ENCODE data around the gene GGTLC3.
"Not testable (repeated sequence)": the region's sequence is repeated elsewhere in the genome, so short reads cannot be mapped to it uniquely, and the experiment has no call there.

Gene GGTLC3

GRCh38 chr22:18512378-18512777 is 5.6 kb downstream of the GGTLC3 start:
- DNase-seq (ENCODE audit: low spot score); H3K18ac ChIP-seq (ENCODE audit: low read length); H3K9me3 ChIP-seq (replicated peaks in 1 of 2; ENCODE audit: control insufficient read depth in 2 of 2, insufficient read depth in 1 of 2, low read depth in 1 of 2, low read length in 2 of 2); H4K91ac ChIP-seq (ENCODE audit: low read depth, low read length, poor library complexity); H3K27me3 ChIP-seq (ENCODE audit: control insufficient read depth in 3 of 3, insufficient read depth in 3 of 3, low read depth in 1 of 3, low read length in 3 of 3); H3K27ac ChIP-seq (replicated peaks; ENCODE audit: low read length); H3K36me3 ChIP-seq (replicated peaks in 1 of 2; ENCODE audit: control insufficient read depth in 2 of 2, insufficient read depth in 2 of 2, low read length in 2 of 2); H2BK12ac ChIP-seq (ENCODE audit: low read length); H2BK5ac ChIP-seq (ENCODE audit: low read length); H3K4me3 ChIP-seq (ENCODE audit: low read length in 2 of 2); H2BK120ac ChIP-seq (ENCODE audit: low read depth, low read length); H2BK15ac ChIP-seq (ENCODE audit: low read length); H3K14ac ChIP-seq (ENCODE audit: low read length); H2AFZ ChIP-seq (ENCODE audit: low read length); H3K23ac ChIP-seq (ENCODE audit: low read depth, low read length, poor library complexity); H3K4me1 ChIP-seq (ENCODE audit: control insufficient read depth in 2 of 2, insufficient read depth in 1 of 2, low read depth in 1 of 2, low read length in 2 of 2); H3K4me2 ChIP-seq (ENCODE audit: insufficient read depth, low read length, poor library complexity, severe bottlenecking); H3K9ac ChIP-seq (ENCODE audit: low read depth, low read length, poor library complexity); H4K8ac ChIP-seq (ENCODE audit: low read depth, low read length); H3K79me1 ChIP-seq (ENCODE audit: low read depth, low read length); H3K4ac ChIP-seq (ENCODE audit: low read length); H2AK5ac ChIP-seq (ENCODE audit: low read depth, low read length): not testable (repeated sequence)
- whole genome bisulfite sequencing, 2 donors (ENCODE audit: extremely low coverage in 2 of 2, insufficient read length in 2 of 2, insufficient replicate concordance in 1 of 2) = no CpG with 5 or more reads among the region's 10 CpGs

DNA sequence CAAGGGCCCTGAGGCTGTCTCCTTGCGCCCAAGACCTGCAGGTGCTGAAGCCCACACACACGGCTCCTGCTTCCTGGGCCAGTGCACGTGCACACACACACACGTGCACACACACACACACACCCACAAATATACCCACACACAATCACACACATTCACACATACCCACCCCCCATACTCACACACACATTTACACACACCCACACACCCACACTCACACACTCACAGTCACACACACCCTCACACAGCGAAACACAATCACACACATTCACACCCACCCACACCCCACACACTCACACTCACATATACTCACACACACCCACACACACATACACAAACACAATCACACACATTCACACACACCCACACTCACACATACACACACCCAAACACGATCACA is 6.6 kb downstream of the GGTLC3 start:
- not testable (repeated sequence) for H2BK120ac ChIP-seq (ENCODE audit: low read depth, low read length); H2BK12ac ChIP-seq (ENCODE audit: low read length); H4K8ac ChIP-seq (ENCODE audit: low read depth, low read length); H2AK5ac ChIP-seq (ENCODE audit: low read depth, low read length); H3K27me3 ChIP-seq (ENCODE audit: control insufficient read depth in 3 of 3, insufficient read depth in 3 of 3, low read depth in 1 of 3, low read length in 3 of 3); H3K4me3 ChIP-seq (ENCODE audit: low read length in 2 of 2); H3K36me3 ChIP-seq (replicated peaks in 1 of 2; ENCODE audit: control insufficient read depth in 2 of 2, insufficient read depth in 2 of 2, low read length in 2 of 2); H3K27ac ChIP-seq (replicated peaks; ENCODE audit: low read length); H3K23ac ChIP-seq (ENCODE audit: low read depth, low read length, poor library complexity); H3K9me3 ChIP-seq (replicated peaks in 1 of 2; ENCODE audit: control insufficient read depth in 2 of 2, insufficient read depth in 1 of 2, low read depth in 1 of 2, low read length in 2 of 2); H3K18ac ChIP-seq (ENCODE audit: low read length); H3K4me1 ChIP-seq (ENCODE audit: control insufficient read depth in 2 of 2, insufficient read depth in 1 of 2, low read depth in 1 of 2, low read length in 2 of 2); H3K4me2 ChIP-seq (ENCODE audit: insufficient read depth, low read length, poor library complexity, severe bottlenecking); H2BK5ac ChIP-seq (ENCODE audit: low read length); H3K4ac ChIP-seq (ENCODE audit: low read length); H3K79me1 ChIP-seq (ENCODE audit: low read depth, low read length); H3K9ac ChIP-seq (ENCODE audit: low read depth, low read length, poor library complexity); H4K91ac ChIP-seq (ENCODE audit: low read depth, low read length, poor library complexity); DNase-seq (ENCODE audit: low spot score); H3K14ac ChIP-seq (ENCODE audit: low read length); H2AFZ ChIP-seq (ENCODE audit: low read length); H2BK15ac ChIP-seq (ENCODE audit: low read length)
- no CpG with 5 or more reads among the region's 6 CpGs for WGBS, 2 donors (ENCODE audit: extremely low coverage in 2 of 2, insufficient read length in 2 of 2, insufficient replicate concordance in 1 of 2)

DNA sequence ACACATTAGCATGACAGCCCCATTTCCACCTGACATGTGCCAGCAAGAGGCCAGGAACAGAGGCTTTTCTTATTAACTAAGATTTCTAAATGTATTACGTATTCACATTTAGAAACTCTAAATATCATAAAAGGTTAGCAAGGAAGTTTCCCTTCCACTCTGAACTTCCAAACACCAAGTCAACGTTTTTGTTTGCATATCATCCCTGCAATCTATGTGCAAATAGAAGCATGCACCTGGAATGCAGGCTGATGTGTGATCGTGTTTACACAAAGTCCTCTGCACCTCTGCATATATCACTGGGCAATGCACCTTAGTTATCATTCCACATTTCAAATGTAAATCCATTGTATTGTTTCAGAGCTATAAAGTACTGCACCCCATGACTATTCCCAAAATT is 21.7 kb downstream of the GGTLC3 start:
- DNase-seq (ENCODE audit: low spot score); H3K4ac ChIP-seq (ENCODE audit: low read length); H3K79me1 ChIP-seq (ENCODE audit: low read depth, low read length); H3K4me2 ChIP-seq (ENCODE audit: insufficient read depth, low read length, poor library complexity, severe bottlenecking); H3K4me1 ChIP-seq (ENCODE audit: control insufficient read depth in 2 of 2, insufficient read depth in 1 of 2, low read depth in 1 of 2, low read length in 2 of 2); H2BK15ac ChIP-seq (ENCODE audit: low read length); H2BK12ac ChIP-seq (ENCODE audit: low read length); H3K36me3 ChIP-seq (replicated peaks in 1 of 2; ENCODE audit: control insufficient read depth in 2 of 2, insufficient read depth in 2 of 2, low read length in 2 of 2); H4K8ac ChIP-seq (ENCODE audit: low read depth, low read length); H3K4me3 ChIP-seq (ENCODE audit: low read length in 2 of 2); H3K18ac ChIP-seq (ENCODE audit: low read length); H3K27me3 ChIP-seq (ENCODE audit: control insufficient read depth in 3 of 3, insufficient read depth in 3 of 3, low read depth in 1 of 3, low read length in 3 of 3); H2AK5ac ChIP-seq (ENCODE audit: low read depth, low read length); H4K91ac ChIP-seq (ENCODE audit: low read depth, low read length, poor library complexity); H3K14ac ChIP-seq (ENCODE audit: low read length); H3K23ac ChIP-seq (ENCODE audit: low read depth, low read length, poor library complexity); H2BK120ac ChIP-seq (ENCODE audit: low read depth, low read length); H3K27ac ChIP-seq (replicated peaks; ENCODE audit: low read length); H2BK5ac ChIP-seq (ENCODE audit: low read length); H3K9me3 ChIP-seq (replicated peaks in 1 of 2; ENCODE audit: control insufficient read depth in 2 of 2, insufficient read depth in 1 of 2, low read depth in 1 of 2, low read length in 2 of 2); H3K9ac ChIP-seq (ENCODE audit: low read depth, low read length, poor library complexity); H2AFZ ChIP-seq (ENCODE audit: low read length): not testable (repeated sequence)
- WGBS, 2 donors (ENCODE audit: extremely low coverage in 2 of 2, insufficient read length in 2 of 2, insufficient replicate concordance in 1 of 2) = no CpG with 5 or more reads among the region's 3 CpGs

Data from neuronal stem cell (in vitro differentiated cells).